Mucosa of rectum (tissue), 2 donors: Measurements from ENCODE around the gene TNIP2.

Source experiments
- H3K27ac ChIP-seq, 2 donors: one replicate each; pipeline ENCODE4 v1.7.0; 2013; ENCODE audit warnings: inconsistent platforms in 2 of 2, low read depth in 2 of 2, low read length in 2 of 2
- H3K27me3 ChIP-seq, 2 donors: one replicate each; pipeline ENCODE4 v1.7.0; 2013; ENCODE audit warnings: low read length in 2 of 2; ENCODE audit not compliant: control insufficient read depth in 2 of 2, insufficient read depth in 2 of 2
- H3K36me3 ChIP-seq, 2 donors: one replicate each; pipeline ENCODE4 v1.7.0; 2013; ENCODE audit warnings: low read length in 2 of 2; ENCODE audit not compliant: control insufficient read depth in 2 of 2, insufficient read depth in 2 of 2
- H3K4me1 ChIP-seq, 2 donors: one replicate each; pipeline ENCODE4 v1.7.0; 2013; ENCODE audit warnings: low read length in 2 of 2, mild to moderate bottlenecking in 1 of 2; ENCODE audit not compliant: control insufficient read depth in 2 of 2, insufficient read depth in 2 of 2
- H3K4me3 ChIP-seq, 2 donors: one replicate each; pipeline ENCODE4 v1.7.0; 2013; ENCODE audit warnings: low read length in 2 of 2
- H3K9ac ChIP-seq, 2 donors: one replicate each; pipeline ENCODE4 v1.7.0; 2013; ENCODE audit warnings: low read length in 2 of 2, low read depth in 1 of 2, mild to moderate bottlenecking in 1 of 2
- H3K9me3 ChIP-seq, 2 donors: one replicate each; pipeline ENCODE4 v1.7.0; 2013; ENCODE audit warnings: low read length in 2 of 2; ENCODE audit not compliant: control insufficient read depth in 2 of 2
- donor health status: healthy.
- donor health status: Normal muscosa, but diverticular disease.

The TNIP2 gene

DNA sequence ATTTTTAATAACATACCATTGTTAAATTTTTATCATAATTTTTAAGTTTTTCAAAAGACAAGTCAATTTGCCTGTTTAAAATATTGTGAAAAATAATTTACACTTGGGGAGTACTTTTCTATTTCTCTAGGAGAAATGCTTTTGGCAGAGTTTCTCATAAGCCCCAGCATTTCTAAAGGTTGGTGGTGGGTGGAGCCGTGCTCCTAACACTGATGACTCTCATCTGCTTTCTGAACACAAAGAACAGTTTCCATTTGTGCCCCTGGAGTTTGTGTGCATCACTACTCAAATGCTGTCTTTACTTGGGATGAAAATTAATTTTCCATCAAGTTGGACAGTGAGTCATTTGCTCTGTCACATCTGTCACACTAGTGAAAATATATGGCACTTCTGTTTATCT is 57.6 kb downstream of the TNIP2 start:
- Histone ChIP-seq H3K9ac (no peak overlapping the region), H3K4me3 (no peak overlapping the region), H3K4me1 (no peaks in the 10 kb centered on the region), H3K9me3 (no peaks in the 10 kb centered on the region), H3K27me3 (no peaks in the 10 kb centered on the region), H3K27ac (no peak overlapping the region), H3K36me3 (peaks cover 77 to 95% of the 10 kb centered on the region in 2 donors)

DNA sequence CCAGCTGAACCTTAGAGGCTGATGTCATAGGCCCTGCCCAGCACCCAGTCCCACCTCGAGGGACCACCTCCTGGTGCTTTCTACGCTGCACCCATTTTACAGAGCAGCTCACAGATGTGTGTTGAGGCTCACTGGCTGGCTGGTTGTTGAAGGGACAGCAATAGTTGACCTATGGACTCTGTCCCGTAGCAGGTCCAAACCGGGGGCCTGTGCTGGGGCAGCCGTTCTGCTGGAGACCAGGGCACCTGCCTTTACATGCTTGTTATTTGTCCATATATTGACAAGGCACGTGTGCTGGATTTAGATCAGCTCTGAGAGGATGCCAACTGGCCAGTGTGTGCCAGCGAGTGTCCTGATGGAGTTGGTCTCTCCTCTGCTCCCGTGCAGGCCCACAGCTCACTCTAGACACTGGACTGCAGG is 58.1 kb downstream of the TNIP2 start:
- no peak overlapping the region for H3K9ac ChIP-seq
- no peaks in the 10 kb centered on the region for H3K9me3 ChIP-seq
- no peaks in the 10 kb centered on the region for H3K4me1 ChIP-seq
- H3K27me3 ChIP-seq, result no peaks in the 10 kb centered on the region
- H3K4me3 ChIP-seq, result no peak overlapping the region
- H3K36me3 ChIP-seq, result peaks cover 75 to 93% of the 10 kb centered on the region in 2 donors
- no peak overlapping the region for H3K27ac ChIP-seq

DNA sequence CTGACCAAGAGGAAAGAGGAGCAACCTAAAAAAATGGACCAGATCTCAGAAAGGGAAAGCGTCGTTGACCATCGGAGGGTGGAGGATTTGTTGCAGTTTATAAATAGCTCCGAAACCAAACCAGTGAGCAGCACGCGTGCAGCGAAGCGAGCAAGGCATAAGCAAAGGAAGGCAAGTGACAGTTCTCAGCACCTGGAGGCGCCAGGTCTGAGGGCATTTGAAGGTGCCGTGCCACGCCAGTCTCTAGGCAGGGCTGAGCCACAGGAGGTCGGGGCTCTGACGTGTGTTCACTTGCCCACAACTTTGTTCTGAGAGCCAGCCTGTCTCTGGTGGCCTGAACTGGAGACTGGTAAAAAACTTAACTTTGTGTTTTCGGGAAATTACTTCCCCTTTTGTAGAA is 59.7 kb downstream of the TNIP2 start:
- no peaks in the 10 kb centered on the region for H3K4me1 ChIP-seq
- H3K9me3 ChIP-seq, result no peaks in the 10 kb centered on the region
- H3K27ac ChIP-seq, result no peak overlapping the region
- no peak overlapping the region for H3K4me3 ChIP-seq
- no peaks in the 10 kb centered on the region for H3K27me3 ChIP-seq
- peaks cover 79 to 92% of the 10 kb centered on the region in 2 donors for H3K36me3 ChIP-seq
- no peak overlapping the region for H3K9ac ChIP-seq

DNA sequence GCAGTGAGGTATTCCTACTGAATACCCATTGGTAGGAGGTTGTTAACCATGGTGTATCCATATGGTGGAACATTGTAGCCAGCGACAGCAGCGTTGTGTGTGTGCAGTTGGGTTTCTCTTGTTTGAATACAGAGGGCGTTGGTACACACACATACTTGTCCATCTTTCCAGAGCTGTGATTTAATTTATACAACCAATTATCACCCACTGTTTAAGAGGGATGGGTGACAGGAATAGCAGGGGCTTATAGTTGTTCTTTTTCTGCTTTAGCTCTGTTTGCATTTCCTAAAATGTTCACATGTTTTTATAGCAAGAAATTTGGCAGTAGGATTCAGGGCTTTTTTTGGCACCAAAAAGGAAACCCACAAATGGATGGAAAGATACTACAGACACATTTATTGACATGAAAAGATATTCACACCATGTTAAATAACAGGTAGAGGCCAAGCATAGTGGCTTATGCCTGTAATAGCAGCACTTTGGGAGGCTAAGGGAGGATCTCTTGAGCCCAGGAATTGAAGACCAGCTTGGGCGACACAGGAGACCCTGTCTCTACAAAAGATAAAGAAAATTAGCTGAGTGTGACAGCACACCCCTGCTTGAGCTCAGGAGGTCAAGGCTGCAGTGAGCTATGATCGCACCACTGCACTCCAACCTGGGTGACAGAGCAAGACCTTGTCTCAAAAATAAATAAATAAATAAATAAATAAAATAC is 60.6 kb downstream of the TNIP2 start:
- H3K9ac ChIP-seq, result no peak overlapping the region
- H3K4me3 ChIP-seq, result no peak overlapping the region
- H3K27me3 ChIP-seq, result no peaks in the 10 kb centered on the region
- H3K9me3 ChIP-seq, result no peaks in the 10 kb centered on the region
- H3K4me1 ChIP-seq, result no peaks in the 10 kb centered on the region
- peaks cover 83 to 92% of the 10 kb centered on the region in 2 donors for H3K36me3 ChIP-seq
- H3K27ac ChIP-seq, result no peak overlapping the region

DNA sequence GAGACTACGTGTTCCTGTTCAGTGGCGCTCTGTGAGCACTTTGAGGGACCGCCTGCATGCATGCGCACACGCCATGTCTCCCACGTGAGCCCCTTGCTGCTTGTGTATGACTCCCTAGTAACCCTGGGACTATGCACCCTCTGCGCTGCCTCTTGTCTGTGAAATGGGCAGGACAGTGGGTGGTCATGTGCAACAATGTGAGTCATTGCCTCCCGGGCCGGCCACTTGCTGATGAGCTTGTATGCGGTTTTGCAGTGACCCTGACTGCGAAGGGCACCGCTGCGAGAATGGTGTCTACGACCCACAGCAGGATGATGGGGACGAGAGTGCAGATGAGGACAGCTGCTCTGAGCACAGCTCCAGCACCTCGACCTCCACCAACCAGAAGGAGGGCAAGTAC is 61.4 kb downstream of the TNIP2 start:
- no peak overlapping the region for H3K9ac ChIP-seq
- H3K9me3 ChIP-seq, result no peaks in the 10 kb centered on the region
- H3K27ac ChIP-seq, result no peak overlapping the region
- H3K27me3 ChIP-seq, result no peaks in the 10 kb centered on the region
- no peaks in the 10 kb centered on the region for H3K4me1 ChIP-seq
- H3K36me3 ChIP-seq, result peaks cover 77 to 91% of the 10 kb centered on the region in 2 donors
- no peak overlapping the region for H3K4me3 ChIP-seq

DNA sequence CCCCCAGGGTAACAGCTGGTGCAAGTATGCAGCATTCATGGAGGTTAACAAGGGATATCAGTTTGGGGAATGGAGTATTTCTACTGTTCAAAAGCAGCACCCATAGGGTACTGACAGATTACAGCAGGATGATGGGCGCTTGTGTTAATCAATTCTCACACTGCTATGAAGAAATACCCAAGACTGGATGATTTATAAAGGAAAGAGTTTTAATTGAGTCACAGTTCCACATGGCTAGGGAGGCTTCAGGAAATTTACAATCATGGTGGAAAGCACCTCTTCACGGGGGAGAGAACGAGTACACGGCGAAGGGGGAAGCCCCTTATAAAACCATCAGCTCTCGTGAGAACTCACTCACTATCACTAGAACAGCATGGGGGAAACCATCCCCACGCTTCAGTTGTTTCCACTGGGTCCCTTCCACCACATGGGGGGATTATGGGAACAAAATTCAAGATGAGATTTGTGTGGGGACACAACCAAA is 64.1 kb downstream of the TNIP2 start:
- no peaks in the 10 kb centered on the region for H3K9me3 ChIP-seq
- H3K36me3 ChIP-seq, result peaks cover 64 to 88% of the 10 kb centered on the region in 2 donors
- H3K27ac ChIP-seq, result no peak overlapping the region
- no peaks in the 10 kb centered on the region for H3K27me3 ChIP-seq
- no peak overlapping the region for H3K9ac ChIP-seq
- no peaks in the 10 kb centered on the region for H3K4me1 ChIP-seq
- no peak overlapping the region for H3K4me3 ChIP-seq
